OCI-LY1 (cell line): ENCODE measurements around the gene TAS2R40.
"Not testable (repeated sequence)": the region's sequence is repeated elsewhere in the genome, so short reads cannot be mapped to it uniquely, and the experiment has no call there.

Source experiments
- CTCF ChIP-seq: fragments of 200-600 bp; sonication (generic), shearing (Covaris generic); IDR thresholded peaks from 2 replicates; pipeline ENCODE4 v1.5.1; 2017; ENCODE audit warnings: mild to moderate bottlenecking, antibody characterized with exemption, low read length, moderate library complexity, mixed read lengths
- EZH2 ChIP-seq: fragments of 200-600 bp; sonication (generic), shearing (Covaris generic); IDR thresholded peaks from 2 replicates; pipeline ENCODE4 v1.8.0; 2017; ENCODE audit warnings: borderline replicate concordance, mixed run types, mild to moderate bottlenecking, antibody characterized with exemption, low read length, moderate library complexity, mixed read lengths

DNA sequence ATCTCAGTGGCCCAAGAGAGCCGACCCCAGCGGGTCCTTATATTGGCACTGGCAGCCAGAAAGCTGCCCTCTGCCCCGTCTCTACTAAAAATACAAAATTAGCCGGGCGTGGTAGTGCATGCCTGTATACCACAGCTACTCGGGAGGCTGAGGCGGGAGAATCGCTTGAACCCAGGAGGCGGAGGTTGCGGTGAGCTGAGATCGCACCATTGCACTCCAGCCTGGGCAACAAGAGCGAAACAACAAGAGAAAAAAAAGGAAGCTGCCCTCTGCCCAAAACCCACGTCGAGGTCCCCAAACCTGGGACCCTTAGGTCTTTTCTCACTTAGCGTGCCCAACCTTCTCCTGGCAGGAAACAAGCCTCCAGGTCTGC is 42.3 kb downstream of the TAS2R40 start:
- not testable (repeated sequence) for TF ChIP-seq CTCF, EZH2
